Measurements from ENCODE around the gene RICTOR. TPM values are rescaled to one million over a fixed set of nuclear protein-coding genes. Genes with fewer than 3 reads are reported as not detected.
A peak's percentile ranks its signal among the peaks of the same experiment; 100 is the strongest.

The RICTOR gene
- total and polyA plus RNA-seq, 2 donors from 2014 or later, result 3.4 to 43.8 TPM

DNA sequence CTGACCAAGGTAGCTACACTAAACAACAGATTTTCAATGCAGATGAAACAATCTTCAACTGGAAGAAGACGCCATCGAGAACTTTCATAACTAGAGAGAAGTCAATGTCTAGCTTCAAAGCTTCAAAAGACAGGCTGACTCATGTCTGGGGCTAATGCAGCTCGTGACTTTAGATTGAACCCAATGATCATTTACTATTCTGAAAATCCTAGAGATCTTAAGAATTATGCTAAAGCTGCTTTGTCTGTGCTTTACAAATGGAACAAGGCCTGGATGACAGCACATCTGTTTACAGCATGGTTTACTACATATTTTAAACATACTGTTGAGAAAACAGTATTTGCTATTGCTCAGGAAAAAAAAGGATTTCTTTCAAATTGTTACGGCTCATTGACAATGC, 54.9 kb downstream of the RICTOR start:
- no peak for FAIRE-seq

DNA sequence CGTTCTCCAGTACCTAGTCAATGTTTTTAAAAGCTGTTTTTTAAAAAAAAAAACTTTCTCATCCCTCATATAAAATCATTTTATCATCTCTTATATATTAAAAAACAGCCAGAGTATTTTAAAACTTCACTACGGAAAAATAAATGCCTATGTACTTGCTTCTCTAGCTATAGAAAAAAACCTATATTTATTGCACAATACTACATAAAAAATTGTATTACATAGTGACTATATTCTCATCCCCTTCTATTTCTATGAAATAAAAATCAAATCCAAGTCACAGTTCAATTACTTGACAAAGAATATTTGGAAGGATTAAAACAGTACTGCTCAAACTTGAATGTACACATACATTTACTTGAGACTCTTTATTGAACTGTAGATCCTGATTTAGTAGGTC, 56.7 kb downstream of the RICTOR start:
- DNase-seq, result no peak

More for the DNA sequence above, 54.9 kb downstream of the RICTOR start:
- peak in 1 of 5 donors; percentile 16 for DNase-seq
- Histone ChIP-seq H3K36me3 (ENCODE audit: control insufficient read depth in 2 of 3, insufficient read depth in 3 of 3, low read length in 3 of 3) (peaks cover 0 to 8% (median 0%) of the 10 kb centered on the region in 3 donors), H3K4me3 (ENCODE audit: low read length in 3 of 3) (no peak overlapping the region), H3K27me3 (ENCODE audit: control insufficient read depth, insufficient read depth, low read length) (no peaks in the 10 kb centered on the region), H3K9me3 (ENCODE audit: control insufficient read depth in 2 of 3, insufficient read depth in 1 of 3, low read length in 3 of 3) (no peaks in the 10 kb centered on the region), H3K9ac (ENCODE audit: low read length in 3 of 3) (no peak overlapping the region), H3K4me1 (ENCODE audit: control insufficient read depth in 2 of 3, insufficient read depth in 2 of 3, low read depth in 1 of 3, low read length in 3 of 3) (peaks cover 0 to 3% (median 0%) of the 10 kb centered on the region in 3 donors), H3K27ac (ENCODE audit: low read depth in 2 of 2, low read length in 2 of 2) (no peak overlapping the region)
- intact Hi-C loops (cut with DNase I), result no loop called here
- TF ChIP-seq, protein P1, sequence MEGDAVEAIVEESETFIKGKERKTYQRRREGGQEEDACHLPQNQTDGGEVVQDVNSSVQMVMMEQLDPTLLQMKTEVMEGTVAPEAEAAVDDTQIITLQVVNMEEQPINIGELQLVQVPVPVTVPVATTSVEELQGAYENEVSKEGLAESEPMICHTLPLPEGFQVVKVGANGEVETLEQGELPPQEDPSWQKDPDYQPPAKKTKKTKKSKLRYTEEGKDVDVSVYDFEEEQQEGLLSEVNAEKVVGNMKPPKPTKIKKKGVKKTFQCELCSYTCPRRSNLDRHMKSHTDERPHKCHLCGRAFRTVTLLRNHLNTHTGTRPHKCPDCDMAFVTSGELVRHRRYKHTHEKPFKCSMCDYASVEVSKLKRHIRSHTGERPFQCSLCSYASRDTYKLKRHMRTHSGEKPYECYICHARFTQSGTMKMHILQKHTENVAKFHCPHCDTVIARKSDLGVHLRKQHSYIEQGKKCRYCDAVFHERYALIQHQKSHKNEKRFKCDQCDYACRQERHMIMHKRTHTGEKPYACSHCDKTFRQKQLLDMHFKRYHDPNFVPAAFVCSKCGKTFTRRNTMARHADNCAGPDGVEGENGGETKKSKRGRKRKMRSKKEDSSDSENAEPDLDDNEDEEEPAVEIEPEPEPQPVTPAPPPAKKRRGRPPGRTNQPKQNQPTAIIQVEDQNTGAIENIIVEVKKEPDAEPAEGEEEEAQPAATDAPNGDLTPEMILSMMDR (IDR thresholded peaks at IDR 0.05; ENCODE audit: borderline replicate concordance, extremely low read depth, insufficient read depth), result no peak

DNA sequence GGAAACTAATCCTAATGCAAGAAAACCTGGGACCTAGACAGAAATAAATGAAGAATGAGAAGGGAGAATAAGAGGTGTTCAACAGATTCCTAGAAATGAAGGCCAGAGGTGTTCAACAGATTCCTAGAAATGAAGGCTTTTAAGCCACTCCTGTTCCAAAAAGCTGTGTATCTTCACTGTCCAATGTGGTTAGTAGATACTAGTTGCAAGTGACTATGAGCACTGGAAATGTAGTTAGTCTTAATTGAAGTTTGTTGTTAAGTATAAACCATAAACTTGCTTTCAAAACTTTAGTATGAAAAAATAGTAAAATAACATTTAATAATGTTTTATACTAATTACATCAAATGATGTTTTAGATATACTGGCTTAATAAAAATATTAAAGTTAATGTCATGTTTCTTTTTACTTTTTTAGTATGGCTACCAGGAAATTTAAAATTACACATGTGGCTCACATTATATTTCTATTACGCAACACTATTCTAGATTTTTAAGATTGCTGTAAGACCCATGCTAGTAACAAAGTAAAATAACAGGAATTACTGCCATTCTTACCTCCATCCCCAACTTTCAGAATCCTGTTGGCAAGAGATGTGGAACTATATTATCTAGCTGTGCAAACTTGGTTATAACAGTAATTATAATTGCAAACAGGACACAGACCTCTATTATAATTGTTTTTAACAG, 57.5 kb downstream of the RICTOR start:
- DNase-seq (no peak), FAIRE-seq (peak; percentile 52)
- H3K4me3 ChIP-seq (ENCODE audit: low read length in 3 of 3), result no peak overlapping the region
- intact Hi-C loops (cut with DNase I), result no loop called here
- TF ChIP-seq, protein P1 (IDR thresholded peaks at IDR 0.05; ENCODE audit: borderline replicate concordance, extremely low read depth, insufficient read depth), result no peak
- no peak overlapping the region for H3K27ac ChIP-seq (ENCODE audit: low read depth in 2 of 2, low read length in 2 of 2)
- peaks cover 0 to 3% (median 0%) of the 10 kb centered on the region in 3 donors for H3K4me1 ChIP-seq (ENCODE audit: control insufficient read depth in 2 of 3, insufficient read depth in 2 of 3, low read depth in 1 of 3, low read length in 3 of 3)
- no peaks in the 10 kb centered on the region for H3K27me3 ChIP-seq (ENCODE audit: control insufficient read depth, insufficient read depth, low read length)
- H3K9me3 ChIP-seq (ENCODE audit: control insufficient read depth in 2 of 3, insufficient read depth in 1 of 3, low read length in 3 of 3), result no peaks in the 10 kb centered on the region
- peaks cover 2 to 8% (median 5%) of the 10 kb centered on the region in 3 donors for H3K36me3 ChIP-seq (ENCODE audit: control insufficient read depth in 2 of 3, insufficient read depth in 3 of 3, low read length in 3 of 3)
- H3K9ac ChIP-seq (ENCODE audit: low read length in 3 of 3), result no peak overlapping the region

More for the DNA sequence above, 56.7 kb downstream of the RICTOR start:
- no peaks in the 10 kb centered on the region for H3K27me3 ChIP-seq (ENCODE audit: control insufficient read depth, insufficient read depth, low read length)
- H3K4me3 ChIP-seq (ENCODE audit: low read length in 3 of 3), result no peak overlapping the region
- peaks cover 0 to 8% (median 2%) of the 10 kb centered on the region in 3 donors for H3K36me3 ChIP-seq (ENCODE audit: control insufficient read depth in 2 of 3, insufficient read depth in 3 of 3, low read length in 3 of 3)
- no peaks in the 10 kb centered on the region for H3K9me3 ChIP-seq (ENCODE audit: control insufficient read depth in 2 of 3, insufficient read depth in 1 of 3, low read length in 3 of 3)
- intact Hi-C loops (cut with DNase I), result no loop called here
- no peak overlapping the region for H3K27ac ChIP-seq (ENCODE audit: low read depth in 2 of 2, low read length in 2 of 2)
- no peak overlapping the region for H3K9ac ChIP-seq (ENCODE audit: low read length in 3 of 3)
- TF ChIP-seq, protein P1 (IDR thresholded peaks at IDR 0.05; ENCODE audit: borderline replicate concordance, extremely low read depth, insufficient read depth), result no peak
- peaks cover 0 to 3% (median 0%) of the 10 kb centered on the region in 3 donors for H3K4me1 ChIP-seq (ENCODE audit: control insufficient read depth in 2 of 3, insufficient read depth in 2 of 3, low read depth in 1 of 3, low read length in 3 of 3)
- FAIRE-seq, result no peak
